ENCODE results near the gene GRM8. TPM values are rescaled to one million over a fixed set of nuclear protein-coding genes. Genes with fewer than 3 reads are reported as not detected.

Gene GRM8
- total RNA-seq, 1 experiment from 2014 or later: 2.7 TPM

DNA sequence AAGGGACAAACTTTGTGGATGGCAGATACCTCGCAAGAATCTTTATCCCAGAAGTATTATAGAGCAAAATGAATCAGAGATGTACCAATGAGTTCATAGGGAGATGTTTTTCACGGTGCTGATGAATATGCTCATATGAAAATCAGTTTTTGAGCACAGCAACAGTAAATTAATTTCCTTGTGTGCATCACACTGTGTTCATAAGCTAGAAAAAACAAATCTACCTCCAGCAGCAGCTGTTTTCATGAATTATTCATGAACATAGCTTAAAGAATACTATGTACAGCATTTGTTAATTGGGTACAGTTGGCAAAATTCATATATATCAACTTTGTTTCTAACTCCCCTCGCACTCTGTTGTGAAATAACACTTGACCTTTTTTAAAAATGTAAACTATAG, 809.8 kb downstream of the GRM8 start:
- DNase-seq (ENCODE audit: low spot score): no peak

DNA sequence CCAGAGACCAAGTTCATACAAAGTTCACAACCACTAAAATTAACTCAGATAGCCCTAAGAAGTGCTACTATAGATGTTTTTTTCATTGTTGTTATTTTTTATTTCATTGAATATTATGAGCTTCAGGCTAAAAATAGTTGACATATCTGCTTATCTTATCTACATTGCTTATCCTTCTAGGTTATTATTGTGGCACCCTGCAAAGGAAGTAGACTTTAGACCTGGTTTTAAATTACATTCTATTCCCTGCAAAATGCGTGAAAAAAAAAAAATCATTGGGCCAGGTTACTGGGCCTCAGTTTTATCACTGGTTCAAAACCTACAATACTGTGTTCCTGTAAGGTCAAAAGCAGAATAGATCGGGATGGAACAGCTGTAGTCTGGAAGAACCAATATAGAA, 811.0 kb downstream of the GRM8 start:
- DNase-seq (ENCODE audit: low spot score): no peak

DNA sequence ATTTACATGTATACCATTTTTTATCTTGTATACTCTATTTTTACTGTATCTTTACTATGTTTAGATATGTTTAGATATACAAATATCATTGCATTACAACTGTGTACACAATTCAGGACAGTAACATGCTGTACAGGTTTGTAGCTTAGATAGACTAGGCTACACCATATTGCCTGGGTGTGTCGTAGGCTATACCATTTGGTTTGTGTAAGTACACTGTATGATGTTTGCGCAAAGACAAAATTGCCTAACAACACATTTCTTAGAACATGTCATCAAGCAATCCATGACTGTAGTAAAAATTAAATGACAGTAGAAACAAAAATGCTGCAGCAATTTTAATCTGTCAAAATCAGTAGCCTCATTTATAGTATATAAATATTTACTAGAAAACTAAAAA, 812.2 kb downstream of the GRM8 start:
- no peak for DNase-seq (ENCODE audit: low spot score)

GRCh38 chr7:126436213-126436868, 816.4 kb downstream of the GRM8 start:
- DNase-seq (ENCODE audit: low spot score): peak; percentile 13

DNA sequence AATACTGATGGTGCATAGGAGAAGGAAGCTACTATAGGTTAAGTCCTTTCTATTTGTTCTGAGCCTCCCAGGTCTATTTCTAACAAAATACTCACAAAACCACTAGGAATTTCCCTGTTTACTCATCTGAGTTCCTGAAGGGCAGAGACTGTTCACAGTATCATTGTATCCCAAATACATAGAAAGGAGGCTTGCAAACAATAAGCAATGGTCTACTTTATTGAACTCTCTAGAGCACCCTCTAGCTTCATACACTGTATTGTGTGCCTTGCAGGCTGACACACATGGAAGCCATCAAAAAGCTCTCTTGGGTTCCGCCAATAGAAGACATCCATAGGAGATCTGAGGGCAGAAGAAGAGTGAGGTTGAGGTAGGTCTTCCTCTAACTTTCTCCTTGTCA, 826.1 kb downstream of the GRM8 start:
- DNase-seq (ENCODE audit: low spot score): peak; percentile 43

GRCh38 chr7:126424985-126425384, 827.8 kb downstream of the GRM8 start:
- DNase-seq (ENCODE audit: low spot score): no peak

- no peak for DNase-seq (ENCODE audit: low spot score)
Observed at GRCh38 chr7:126419047-126419446, 833.7 kb downstream of the GRM8 start.

- no peak for DNase-seq (ENCODE audit: low spot score)
Observed at GRCh38 chr7:126411821-126412383, 840.8 kb downstream of the GRM8 start.

GRCh38 chr7:126411032-126411820, 841.5 kb downstream of the GRM8 start:
- DNase-seq (ENCODE audit: low spot score): peak; percentile 20

DNA sequence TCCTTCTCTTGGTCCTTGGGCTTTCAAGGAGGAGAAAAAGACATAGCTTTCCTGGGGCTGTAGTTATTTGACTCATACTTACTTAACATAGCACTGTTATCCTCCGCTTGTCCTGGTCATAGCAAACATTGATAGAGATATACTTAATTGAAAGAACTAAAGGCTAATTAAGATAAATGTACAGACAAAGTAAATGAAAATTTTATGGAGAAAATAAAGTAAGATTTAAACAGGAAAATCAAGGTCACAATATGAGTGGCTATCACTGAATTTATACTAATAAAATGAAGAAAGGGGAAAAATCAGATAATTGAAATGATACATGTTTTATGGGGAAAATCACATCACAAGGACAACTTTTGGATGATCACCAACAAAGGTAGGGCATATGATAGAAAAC, 849.7 kb downstream of the GRM8 start:
- DNase-seq (ENCODE audit: low spot score): no peak

DNA sequence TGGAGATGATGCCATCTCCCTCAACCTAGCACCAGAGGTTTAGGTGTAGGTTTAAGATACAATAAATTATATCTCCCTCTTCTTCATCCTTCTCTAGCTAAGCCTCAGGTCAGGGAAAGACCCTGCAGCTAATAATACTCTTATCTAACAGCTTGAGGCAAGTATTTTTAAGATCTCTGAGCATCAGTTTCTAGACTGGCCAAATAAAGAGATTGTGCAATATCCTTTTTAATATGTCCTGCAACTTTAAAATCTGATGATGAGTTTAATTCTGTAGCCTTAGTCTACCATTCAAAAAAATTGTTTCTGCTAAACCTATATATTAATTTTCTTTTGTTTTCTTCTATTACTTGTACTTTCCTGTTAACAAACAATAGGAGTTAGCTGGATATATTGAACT, 850.8 kb downstream of the GRM8 start:
- DNase-seq (ENCODE audit: low spot score): no peak

GRCh38 chr7:126398851-126399529, 853.8 kb downstream of the GRM8 start:
- no peak for DNase-seq (ENCODE audit: low spot score)

DNA sequence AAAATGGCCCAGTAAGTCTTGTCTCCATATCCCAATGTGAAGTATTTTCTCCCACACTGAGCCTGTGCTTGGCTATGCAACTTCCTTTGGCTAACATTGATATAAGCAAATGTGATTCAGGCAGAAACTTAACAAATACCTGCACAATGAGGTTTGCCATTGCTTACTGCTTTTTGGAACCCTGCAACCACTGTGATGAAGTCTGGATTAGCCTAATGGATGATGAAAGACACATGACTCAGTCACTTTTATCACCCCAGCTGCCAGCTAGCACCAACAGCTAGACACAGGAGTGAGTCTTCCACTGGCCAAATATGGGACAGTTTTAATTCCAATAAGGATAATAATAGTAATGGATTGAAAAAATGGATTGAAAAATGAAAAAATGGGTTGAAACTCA, 854.5 kb downstream of the GRM8 start:
- peak; percentile 58 for DNase-seq (ENCODE audit: low spot score)

DNA sequence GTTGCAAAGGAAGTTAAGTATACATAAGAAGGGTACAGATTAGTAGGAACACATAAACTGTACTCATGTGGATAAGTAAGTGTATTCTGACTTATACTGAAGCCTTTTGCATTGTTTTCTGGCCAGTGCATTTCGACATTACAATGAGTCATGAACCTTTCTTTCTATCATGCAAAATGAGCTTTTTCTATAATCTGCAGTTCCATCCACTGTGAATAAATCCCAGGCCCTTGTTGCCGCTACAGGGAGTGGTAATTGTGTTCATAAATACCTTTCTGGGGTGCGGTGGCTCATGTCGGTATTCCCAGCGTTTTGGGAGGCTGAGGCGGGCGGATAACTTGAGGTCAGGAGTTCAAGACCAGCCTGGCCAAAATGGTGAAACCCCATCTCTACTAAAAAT, 858.3 kb downstream of the GRM8 start:
- peak; percentile 10 for DNase-seq (ENCODE audit: low spot score)

Other genes starting within 250 kb of the GRM8 start
- 8.5 and 9.3 TPM in 2 replicates for gene ZNF800, start 139.8 kb upstream of the GRM8 start, total RNA-seq (2014; rRNA removed; shearing (Covaris generic))

All from H4 (cell line).